NCI-H2196 treated with DMSO at 0.1 percent for 48 hours (cell line): ENCODE results near the gene ALDH3B1.

ENCODE experiments used
- DNase-seq: peaks from one replicate; lab custom pipeline; 2025; ENCODE audit not compliant: unreplicated experiment; lab: John Stamatoyannopoulos, UW

The ALDH3B1 gene

DNA sequence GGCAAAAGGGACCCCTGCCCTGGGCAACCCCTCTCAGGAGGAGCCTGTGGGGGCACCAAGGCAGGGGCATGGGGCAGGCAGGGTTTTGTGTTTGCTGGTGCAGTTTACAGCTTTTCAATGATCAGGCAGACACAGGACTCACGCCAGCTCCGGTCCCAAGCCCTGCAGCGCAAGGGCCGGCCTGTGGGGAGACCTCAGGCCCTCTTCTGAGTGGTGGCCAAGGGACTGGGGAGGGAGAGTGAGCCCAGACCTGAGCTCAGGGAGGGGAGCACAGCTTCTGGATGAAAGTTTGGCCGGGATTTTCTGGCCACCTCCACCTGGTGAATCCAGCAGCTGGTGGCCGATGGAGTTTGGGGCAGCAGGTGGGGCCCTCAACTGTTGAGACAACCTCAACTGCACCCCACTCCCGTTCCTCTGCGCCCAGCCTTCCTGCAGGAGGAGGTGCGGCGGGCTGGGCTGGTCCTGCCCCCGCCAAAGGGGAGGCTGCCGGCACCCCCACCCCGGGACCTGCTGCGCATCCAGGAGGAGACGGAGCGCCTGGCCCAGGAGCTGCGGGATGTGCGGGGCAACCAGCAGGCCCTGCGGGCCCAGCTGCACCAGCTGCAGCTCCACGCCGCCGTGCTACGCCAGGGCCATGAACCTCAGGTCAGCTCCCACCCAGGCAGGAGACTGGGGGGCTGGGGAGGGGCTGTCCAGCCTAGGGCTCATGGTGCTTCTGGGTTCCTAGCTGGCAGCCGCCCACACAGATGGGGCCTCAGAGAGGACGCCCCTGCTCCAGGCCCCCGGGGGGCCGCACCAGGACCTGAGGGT lies 32.3 kb downstream of the ALDH3B1 start:
- DNase-seq, result no peak

DNA sequence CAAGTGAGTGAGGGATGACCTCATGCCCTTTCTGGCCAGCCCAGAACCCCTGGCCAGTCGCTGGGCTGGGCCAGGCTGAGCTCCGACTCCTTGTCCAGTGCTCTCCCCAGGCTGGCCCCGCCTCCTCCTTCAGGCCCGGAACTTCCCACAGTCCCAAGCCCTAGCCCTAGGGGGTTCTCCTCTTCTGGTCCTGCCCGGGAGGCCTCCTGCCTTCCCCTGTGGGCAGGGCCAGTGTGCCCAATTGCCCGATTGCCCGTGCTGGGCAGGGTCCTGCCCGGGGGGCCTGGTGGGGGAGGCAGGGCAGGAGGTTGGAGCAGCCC lies 32.9 kb downstream of the ALDH3B1 start:
- no peak for DNase-seq

DNA sequence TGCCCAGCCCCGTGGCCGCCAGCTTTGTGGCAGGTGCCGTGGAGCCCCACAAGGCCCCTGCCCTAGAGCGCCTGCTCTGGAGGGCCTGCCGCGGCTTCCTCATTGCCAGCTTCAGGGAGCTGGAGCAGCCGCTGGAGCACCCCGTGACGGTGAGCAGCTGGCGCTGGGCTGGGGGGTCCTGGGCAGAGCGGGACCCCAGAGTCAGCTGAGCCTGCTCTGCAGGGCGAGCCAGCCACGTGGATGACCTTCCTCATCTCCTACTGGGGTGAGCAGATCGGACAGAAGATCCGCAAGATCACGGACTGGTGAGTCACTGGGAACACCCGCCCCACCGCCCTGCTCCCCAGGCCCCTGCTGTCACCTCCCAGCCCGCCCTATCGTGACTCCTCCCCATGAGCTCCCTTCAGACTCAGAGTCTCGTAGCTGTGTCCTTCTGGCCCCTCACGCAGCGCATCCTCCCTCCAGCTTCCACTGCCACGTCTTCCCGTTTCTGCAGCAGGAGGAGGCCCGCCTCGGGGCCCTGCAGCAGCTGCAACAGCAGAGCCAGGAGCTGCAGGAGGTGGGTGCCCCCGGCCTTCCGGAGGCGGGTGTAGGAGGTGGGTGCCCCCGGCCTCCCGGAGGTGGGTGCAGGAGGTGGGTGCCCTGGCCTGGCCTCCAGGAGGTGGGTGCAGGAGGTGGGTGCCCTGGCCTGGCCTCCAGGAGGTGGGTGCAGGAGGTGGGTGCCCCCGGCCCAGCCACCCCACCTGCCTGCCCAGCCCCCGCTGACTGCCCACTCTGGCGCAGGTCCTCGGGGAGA lies 33.4 kb downstream of the ALDH3B1 start:
- DNase-seq, result no peak

DNA sequence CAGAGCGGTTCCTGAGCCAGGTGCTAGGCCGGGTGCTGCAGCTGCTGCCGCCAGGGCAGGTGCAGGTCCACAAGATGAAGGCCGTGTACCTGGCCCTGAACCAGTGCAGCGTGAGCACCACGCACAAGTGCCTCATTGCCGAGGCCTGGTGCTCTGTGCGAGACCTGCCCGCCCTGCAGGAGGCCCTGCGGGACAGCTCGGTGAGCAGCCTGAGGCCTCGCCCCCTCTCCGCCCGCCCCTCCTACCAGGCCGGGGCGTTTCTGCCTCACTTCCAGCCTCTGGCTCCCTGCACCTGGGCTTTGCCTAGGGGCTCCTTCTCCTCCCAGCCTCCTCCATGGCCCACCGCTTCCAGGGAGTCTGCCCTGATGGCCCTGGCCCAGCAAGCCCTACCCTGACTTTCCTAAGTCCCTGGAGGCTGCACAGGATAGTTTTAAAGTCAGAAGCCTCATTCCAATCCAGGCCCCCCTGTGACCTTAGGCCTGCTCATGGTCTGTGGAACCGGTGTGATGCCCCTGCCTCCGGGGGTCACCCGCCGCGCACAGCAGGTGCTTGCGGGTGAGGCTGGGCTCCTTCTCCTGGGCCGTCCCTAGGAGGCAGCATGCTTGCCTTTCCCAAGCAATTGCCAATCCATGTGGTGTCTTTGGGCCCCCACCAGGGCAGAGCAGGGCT lies 34.2 kb downstream of the ALDH3B1 start:
- peak; percentile 12 for DNase-seq

DNA sequence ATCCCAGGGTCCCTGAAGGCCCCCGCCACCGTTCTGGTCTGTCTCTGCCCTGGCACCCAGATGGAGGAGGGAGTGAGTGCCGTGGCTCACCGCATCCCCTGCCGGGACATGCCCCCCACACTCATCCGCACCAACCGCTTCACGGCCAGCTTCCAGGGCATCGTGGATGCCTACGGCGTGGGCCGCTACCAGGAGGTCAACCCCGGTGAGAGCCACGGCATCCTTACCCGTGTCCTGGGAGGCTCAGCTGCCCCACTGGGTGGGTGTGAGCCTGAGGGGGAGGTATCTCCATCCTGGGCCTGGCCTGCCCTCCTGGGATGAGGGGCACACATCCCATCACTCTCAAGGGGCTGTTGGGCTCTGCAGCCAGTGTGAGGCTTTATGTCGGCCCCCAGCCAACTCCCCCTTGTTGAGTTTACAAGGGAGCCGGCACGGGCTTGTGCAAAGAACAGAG lies 34.8 kb downstream of the ALDH3B1 start:
- DNase-seq, result no peak

DNA sequence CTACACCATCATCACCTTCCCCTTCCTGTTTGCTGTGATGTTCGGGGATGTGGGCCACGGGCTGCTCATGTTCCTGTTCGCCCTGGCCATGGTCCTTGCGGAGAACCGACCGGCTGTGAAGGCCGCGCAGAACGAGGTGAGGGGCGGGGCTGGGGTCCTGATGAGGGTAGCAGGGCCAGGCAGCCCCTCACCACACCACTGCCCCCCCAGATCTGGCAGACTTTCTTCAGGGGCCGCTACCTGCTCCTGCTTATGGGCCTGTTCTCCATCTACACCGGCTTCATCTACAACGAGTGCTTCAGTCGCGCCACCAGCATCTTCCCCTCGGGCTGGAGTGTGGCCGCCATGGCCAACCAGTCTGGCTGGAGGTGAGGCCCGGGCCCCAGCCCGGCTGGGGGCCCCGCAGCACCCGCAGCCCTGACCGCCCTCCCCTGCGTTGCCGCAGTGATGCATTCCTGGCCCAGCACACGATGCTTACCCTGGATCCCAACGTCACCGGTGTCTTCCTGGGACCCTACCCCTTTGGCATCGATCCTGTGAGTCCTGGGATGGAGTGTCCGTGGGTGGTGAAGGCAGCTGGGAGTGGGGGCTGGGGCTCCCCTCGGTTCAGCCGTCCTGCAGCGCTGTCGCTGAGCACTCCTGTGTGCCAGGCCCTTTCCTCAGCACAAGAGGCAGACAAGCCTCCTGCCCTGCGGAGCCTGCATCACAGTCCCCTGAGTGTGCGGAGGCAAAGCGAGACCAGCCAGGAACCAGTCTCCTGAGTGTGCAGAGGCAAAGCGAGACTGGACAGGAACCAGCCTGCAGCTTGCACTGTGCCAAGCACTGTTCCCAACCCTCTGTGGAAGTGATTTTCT lies 37.5 kb downstream of the ALDH3B1 start:
- DNase-seq, result no peak

DNA sequence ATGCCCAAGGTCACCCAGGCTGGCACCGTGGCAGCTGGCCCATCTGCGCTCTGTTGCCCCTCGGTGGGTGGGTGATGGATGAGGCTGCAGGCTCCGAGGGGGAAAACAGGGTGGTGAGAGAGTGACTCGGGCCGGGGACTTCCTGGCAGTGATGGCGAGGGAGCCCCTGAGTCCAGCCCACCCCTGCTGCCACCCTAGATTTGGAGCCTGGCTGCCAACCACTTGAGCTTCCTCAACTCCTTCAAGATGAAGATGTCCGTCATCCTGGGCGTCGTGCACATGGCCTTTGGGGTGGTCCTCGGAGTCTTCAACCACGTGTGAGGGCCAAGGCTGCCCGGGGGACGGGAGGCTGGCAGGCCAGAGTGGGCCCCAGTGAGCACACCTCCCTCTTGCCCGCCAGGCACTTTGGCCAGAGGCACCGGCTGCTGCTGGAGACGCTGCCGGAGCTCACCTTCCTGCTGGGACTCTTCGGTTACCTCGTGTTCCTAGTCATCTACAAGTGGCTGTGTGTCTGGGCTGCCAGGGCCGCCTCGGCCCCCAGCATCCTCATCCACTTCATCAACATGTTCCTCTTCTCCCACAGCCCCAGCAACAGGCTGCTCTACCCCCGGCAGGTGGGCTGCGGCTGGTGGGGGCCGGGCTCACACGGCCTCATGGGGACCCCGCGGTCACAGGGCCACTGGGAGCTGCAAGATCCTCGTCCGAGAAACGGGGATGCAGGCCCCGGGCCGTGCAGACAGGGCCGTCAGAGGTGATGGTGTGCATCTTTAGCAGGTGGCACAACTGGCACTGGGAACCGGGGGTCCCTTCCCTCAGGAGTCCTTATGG lies 38.8 kb downstream of the ALDH3B1 start:
- no peak for DNase-seq

DNA sequence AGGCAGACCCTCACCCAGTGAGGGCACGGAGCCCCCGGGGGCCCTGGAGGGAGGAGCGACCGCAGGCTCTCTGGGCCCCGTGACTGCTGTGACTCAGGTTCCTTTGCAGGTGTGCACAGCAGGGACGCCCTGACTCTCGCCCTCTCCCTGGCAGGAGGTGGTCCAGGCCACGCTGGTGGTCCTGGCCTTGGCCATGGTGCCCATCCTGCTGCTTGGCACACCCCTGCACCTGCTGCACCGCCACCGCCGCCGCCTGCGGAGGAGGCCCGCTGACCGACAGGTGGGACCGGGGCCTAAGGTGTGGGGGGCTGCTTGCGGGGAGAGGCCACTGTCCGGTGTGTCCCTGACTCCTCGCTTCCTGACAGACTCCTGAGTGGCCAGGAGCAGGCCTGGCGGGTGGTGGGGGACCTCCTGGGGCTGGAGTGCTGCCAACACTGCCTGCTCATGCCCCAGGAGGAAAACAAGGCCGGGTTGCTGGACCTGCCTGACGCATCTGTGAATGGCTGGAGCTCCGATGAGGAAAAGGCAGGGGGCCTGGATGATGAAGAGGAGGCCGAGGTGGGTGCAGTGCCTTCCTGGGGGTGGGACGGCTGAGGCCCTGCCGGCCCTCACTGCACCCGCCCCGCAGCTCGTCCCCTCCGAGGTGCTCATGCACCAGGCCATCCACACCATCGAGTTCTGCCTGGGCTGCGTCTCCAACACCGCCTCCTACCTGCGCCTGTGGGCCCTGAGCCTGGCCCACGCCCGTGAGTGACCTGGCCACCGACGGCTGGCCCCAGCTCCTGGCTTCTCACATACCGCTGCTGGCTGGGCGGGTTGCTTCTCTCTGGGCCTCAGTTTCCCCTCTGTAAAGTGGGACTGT lies 39.6 kb downstream of the ALDH3B1 start:
- DNase-seq, result no peak

DNA sequence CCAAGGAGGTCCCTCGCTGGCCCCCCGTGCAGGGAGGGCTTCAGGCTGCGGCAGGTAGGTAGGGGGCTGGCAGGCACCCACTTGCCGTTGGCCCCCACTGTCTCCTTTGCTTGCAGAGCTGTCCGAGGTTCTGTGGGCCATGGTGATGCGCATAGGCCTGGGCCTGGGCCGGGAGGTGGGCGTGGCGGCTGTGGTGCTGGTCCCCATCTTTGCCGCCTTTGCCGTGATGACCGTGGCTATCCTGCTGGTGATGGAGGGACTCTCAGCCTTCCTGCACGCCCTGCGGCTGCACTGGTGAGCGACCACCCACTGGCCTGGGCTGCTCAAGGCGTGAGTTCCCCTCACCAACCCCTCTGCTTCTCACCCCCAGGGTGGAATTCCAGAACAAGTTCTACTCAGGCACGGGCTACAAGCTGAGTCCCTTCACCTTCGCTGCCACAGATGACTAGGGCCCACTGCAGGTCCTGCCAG lies 40.3 kb downstream of the ALDH3B1 start:
- DNase-seq, result no peak

DNA sequence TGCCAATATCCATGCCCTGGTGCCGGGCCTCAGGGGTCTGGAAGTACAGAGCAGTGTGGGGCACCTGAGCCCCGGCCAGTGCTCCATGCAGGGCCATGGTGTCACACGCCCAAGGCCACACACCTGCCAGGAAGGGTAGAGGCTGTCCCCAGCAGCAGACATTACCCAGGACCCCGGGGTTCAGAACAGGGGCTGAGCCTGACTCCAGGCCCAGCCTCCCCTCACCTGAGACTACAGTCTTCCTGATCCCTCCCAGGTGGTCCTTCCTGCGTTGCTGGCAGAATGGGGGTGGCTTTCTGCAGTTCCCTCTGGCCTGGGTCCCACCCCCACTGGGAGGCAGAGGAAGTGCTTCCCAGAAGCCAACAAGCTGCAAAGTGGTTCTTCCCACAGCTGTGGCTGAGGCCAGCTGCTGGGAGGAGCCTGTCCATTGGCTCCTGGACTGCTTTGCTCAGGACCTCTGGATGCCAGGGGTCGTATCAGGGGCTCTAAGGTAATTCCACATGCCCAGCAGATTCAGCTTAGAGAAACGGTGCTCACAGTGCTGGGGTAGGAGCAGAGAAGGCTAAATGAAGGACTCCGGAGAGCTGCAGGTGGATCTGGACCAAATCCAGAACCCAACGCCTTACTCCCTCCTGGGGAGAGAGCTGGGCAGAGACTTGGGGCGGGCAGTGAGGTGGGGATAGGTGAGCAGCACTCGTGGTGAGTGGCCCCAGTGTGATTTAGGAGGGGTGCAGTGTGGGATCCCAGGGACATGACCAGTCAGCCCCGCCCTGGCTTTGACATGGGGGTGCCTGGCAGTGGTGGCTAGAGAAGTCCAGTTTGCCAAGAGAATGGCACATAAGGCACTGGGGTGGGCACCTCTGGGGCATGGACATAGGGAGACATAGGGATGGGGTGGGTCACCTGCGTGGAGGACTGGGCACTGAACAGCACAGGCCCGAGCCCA lies 41.3 kb downstream of the ALDH3B1 start:
- DNase-seq, result no peak

DNA sequence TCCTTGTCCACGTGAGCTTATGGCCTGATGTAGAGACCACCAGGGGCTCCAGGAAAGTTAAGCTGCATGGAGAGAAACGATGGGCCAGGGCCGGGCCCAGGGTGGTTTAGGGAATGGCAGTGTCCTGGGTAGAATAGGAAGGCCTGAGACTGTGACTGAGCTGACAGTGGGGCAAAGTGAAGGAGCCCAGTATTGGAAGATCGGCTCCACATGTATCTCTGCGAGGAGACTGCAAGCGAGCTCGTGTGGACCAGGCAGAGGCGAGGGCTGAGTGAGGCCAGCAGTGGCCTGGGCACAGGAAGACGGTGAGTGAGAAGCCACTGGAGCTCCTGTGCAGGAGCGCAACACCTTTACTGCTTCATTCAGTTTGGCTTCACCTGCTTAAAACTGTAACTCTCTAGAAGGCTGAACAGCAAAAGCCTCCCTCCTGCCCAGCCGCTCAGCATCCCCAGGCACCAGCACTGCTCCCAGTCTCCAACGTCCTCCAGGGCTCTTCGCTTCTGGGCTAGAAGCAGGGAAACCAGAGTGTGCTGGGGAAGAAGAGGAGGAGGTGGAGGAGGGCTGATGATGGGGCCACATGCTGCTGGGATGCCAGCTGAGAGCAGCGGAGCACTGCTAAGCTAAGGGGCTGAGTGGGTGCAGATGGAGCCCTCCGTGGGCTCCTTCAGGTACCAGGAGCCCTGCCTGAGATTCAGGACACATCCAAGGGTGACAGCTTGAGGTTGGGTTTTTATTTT lies 42.2 kb downstream of the ALDH3B1 start:
- no peak for DNase-seq

DNA sequence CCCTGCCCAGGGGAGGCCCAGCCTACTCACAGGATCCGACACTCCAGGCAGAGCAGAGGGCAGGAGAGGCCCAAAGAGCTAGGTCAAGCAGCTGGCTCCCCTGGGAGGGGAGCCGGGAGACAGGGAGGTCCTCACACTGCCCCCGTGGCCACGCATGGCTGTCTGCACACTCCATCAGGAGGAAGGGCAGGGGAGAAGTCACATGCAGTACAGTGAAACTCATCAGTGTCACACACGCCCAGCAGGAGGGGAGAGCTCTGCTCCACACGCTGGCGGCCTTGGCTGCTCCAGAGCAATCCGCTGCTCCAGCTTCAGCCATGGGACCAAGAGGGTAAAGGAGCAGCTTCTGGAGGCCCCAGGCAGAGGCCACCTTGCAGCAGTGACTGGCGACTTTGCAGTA lies 43.0 kb downstream of the ALDH3B1 start:
- no peak for DNase-seq

DNA sequence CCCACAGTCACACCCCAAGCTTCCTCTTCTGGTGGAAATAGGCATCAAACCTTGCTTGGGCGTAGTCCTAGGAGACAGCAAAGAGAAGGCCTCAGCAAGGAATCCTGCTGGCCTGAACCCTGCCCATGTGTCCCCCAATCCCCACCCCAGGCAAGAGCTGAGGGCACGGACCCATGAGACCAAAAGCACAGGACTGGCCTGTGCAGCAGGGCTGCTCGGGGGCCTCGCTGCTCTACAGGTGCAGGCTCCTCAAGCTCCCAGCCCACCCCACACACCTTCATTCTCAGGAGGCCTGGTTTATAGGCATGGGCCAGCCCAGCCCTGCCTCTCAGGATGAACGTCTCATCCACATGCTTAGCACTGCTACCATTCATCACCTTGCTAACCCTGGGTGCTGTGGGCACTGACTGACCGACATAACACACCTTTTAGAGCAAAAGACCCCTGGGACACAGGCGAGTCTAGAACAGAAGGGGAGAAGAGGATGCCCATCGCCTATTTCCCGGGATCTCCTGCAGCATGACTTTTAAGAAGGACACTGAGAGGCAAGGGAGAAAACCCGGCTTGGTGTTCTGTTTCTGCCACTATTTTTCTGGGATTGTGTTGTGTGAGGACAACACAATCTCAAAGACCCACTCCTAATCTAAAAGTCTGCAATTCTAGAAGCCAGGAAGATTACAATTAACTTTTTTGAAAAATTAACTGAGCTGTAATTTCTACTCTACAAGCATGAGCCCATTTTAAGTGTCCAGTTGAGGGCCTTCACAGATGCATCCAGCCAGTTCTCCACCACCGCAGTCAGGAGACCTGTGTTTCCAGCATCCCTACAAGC lies 44.1 kb downstream of the ALDH3B1 start:
- DNase-seq, result no peak

DNA sequence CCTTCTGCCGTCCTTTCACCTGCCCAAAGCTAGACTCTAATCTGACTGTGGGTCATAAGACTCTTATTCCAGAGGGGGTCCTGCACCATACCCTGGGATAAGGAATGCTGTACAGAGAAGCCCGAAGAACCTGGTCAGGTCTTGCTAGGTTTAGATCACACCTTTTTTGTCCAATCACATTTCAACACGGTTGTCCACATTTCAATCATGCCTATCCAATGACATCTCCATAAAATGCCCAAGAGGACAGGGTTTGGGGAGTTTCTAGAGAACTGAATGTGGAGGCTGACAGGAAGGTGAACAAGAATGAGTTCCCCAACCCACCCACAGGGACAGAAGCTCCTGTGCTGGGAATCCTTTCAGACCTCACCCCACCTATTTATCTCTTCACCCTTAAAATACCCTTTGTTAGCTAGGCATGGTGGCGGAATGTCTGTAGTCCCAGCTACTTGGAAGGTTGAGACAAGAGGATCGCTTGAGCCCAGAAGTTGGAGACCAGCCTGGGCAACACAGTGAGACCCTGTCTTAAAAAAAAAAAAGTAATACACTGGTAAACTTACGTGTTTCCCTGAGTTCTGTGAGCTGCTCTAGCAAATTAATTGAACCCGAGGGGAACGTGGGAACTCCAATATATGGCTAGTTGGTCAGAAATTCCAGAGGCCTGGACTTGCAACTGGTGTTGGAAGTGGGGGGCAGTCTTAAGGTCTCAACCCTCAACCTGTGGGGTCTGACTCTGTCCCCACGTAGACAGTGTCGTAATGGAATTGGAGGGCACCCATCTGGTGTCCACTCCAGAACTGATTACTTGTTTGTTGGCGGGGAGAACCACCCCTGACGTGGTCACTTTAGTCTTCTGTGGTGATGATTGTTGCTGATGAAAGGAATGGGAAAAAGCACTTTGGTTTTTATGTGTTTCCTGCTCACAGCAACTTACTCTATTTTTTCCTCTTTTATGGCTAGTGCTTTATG lies 46.5 kb downstream of the ALDH3B1 start:
- no peak for DNase-seq

DNA sequence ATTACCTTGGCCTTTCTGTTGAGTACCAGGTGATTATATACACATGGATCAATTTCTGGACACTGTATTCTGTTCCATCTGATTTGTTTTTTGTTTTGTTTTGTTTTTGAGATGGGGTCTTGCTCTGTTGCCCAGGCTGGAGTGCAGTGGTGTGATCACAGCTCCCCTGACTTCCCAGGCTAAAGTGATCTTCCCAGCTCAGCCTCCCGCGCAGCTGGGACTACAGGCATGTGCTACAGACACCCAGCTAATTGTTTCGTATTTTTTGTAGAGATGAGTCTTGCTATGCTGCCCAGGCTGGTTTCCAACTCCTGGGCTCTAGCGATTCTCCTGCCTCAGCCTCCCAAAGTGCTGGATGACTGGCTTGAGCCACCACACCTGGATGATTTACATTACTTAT lies 47.7 kb downstream of the ALDH3B1 start:
- DNase-seq, result no peak
